HUES6 (cell line): ENCODE data around the gene RIMS4.

ENCODE experiments used
- H3K27ac ChIP-seq: 2 replicates; pipeline ENCODE4 v1.7.0; 2013; ENCODE audit warnings: low read depth, mild to moderate bottlenecking, low read length, inconsistent platforms
- H3K27me3 ChIP-seq: 2 replicates; pipeline ENCODE4 v1.6.1; 2013; ENCODE audit warnings: low read length; ENCODE audit not compliant: control insufficient read depth, insufficient read depth
- H3K36me3 ChIP-seq: 2 replicates; pipeline ENCODE4 v1.6.1; 2013; ENCODE audit warnings: low read length; ENCODE audit not compliant: control insufficient read depth, insufficient read depth
- H3K4me1 ChIP-seq: 2 replicates; pipeline ENCODE4 v1.6.1; 2013; ENCODE audit warnings: low read length; ENCODE audit not compliant: control insufficient read depth, insufficient read depth
- H3K4me3 ChIP-seq: 2 replicates; pipeline ENCODE4 v1.5.1; 2013; ENCODE audit warnings: low read depth, low read length
- H3K9ac ChIP-seq: one replicate; pipeline ENCODE4 v1.6.1; 2013; ENCODE audit warnings: mild to moderate bottlenecking, low read length
- H3K9me3 ChIP-seq: 2 replicates; pipeline ENCODE4 v1.6.1; 2013; ENCODE audit warnings: low read depth, low read length; ENCODE audit not compliant: control insufficient read depth, insufficient read depth

Gene RIMS4

DNA sequence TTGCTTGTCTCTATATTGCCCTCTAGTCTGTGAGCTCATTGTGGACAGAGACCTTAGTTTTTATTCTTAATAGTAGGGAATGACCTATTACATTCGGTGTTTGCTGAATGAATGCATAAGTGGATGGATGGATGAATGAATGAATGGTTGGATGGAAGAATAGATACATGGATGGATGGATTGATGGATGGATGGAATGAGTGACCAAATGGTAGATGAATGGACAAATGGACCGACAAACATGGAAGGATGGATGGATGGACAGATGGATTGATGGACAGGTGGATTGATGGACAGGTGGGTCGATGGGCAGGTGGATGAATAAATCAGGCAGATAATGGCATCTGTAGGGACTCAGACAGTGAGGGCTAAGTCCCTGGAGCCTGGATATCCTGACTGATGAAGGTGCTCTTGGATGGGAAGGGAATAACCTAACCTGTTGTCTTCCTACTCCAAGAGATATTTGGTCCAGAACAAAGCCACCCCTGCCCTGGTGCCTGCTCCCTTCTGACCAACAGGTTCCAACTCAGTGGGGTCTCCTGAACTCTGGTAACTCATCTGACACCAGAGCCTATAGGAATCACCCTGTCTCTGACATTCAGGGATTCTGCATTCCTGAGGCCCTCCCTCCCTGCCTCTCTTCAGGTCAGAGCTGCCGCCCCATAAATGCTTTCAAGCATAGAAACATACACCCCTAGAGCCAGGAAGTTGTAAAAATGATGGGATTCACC lies 104.8 kb downstream of the RIMS4 start:
- Histone ChIP-seq H3K36me3 (no peaks in the 10 kb centered on the region), H3K9me3 (no peaks in the 10 kb centered on the region), H3K9ac (no peak overlapping the region), H3K4me3 (no peak overlapping the region), H3K4me1 (peaks cover 13% of the 10 kb centered on the region), H3K27ac (no peak overlapping the region), H3K27me3 (no peaks in the 10 kb centered on the region)

DNA sequence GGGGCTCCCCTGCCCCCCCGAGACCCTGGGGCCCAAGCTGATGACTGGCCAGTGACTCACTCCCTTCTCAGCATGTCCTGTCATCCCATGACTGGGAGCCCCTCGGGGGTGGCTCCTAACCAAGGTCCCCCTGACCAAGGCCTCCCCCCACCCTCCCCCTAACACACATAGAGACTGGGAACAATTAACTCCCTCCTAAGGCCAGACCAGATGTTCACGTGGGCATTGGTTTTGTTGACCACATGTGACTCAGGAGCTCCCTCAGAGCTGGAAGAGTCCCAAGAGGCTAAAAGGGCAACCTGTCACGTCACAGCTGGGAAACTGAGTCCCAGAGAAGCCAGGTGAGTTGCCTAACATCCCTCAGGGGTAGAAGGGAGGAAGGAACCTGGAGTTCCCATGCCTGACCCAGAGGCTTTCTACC lies 105.8 kb downstream of the RIMS4 start:
- H3K4me3 ChIP-seq = no peak overlapping the region
- no peaks in the 10 kb centered on the region for H3K9me3 ChIP-seq
- H3K9ac ChIP-seq = no peak overlapping the region
- no peaks in the 10 kb centered on the region for H3K36me3 ChIP-seq
- peaks cover 14% of the 10 kb centered on the region for H3K4me1 ChIP-seq
- H3K27ac ChIP-seq = no peak overlapping the region
- no peaks in the 10 kb centered on the region for H3K27me3 ChIP-seq

DNA sequence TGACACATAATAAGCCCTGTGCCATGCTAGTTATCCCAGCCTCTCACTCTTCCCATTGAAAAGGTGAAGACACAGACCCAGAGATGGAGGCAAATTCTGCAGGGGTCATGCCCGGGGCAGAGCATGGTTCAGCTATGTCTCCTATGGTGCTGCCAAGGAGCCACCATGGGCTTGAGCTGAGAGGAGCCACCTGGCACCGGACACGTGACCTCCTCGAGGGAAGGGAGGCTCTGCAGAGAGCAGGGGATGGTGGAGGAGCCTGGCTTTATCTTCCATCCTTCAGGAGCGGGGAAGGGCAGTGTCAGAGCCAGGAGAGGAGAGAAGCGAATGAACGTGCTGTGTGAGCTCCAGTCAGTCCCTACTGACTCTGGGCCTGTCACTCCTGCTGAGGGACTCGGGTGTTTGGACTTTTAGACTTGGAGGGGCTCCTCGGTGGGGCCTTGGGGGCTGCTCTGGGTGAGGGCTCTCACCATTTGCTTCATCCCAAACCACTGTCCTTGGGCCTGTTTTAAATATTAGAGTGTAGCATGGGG lies 106.3 kb downstream of the RIMS4 start:
- no peak overlapping the region for H3K9ac ChIP-seq
- no peak overlapping the region for H3K4me3 ChIP-seq
- H3K36me3 ChIP-seq = no peaks in the 10 kb centered on the region
- H3K27ac ChIP-seq = no peak overlapping the region
- no peaks in the 10 kb centered on the region for H3K9me3 ChIP-seq
- peaks cover 14% of the 10 kb centered on the region for H3K4me1 ChIP-seq
- H3K27me3 ChIP-seq = no peaks in the 10 kb centered on the region

DNA sequence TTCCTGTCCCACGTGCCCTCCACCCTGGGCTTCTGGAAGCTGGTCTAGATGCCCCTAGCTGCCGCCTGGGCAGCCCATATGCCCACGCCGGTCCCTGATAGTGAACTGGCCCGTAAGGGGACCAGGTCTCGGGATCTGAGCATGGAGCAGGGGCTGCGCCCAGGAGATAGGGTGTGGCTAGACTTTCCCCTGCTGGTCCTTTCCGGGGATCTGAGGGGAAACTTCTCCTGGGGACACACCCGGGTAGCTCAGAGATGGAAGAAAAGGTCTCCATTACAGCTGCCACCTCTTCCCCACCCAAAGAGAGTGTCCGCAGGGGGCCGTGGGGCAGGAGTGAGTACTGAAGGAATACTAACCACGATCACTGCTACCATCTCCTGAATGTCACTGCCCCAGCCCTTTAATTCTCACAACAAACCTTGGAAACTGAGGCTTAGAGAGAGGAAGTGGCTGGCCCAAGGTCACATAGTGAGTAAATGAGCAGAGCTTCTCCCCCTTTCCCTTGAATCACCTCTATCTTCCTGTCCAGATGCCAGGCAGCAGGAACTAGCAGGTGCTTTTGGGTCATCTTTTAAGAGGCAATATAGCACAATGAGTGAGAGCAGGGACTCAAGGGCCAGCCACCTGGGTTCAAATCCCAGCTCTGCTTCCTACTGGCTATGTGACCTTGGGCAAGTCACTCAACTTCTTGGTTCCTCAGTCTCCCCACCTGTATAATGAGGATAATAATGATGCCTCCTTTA lies 107.0 kb downstream of the RIMS4 start:
- no peaks in the 10 kb centered on the region for H3K27me3 ChIP-seq
- H3K36me3 ChIP-seq = no peaks in the 10 kb centered on the region
- no peak overlapping the region for H3K27ac ChIP-seq
- peaks cover 14% of the 10 kb centered on the region for H3K4me1 ChIP-seq
- no peak overlapping the region for H3K4me3 ChIP-seq
- H3K9me3 ChIP-seq = no peaks in the 10 kb centered on the region
- H3K9ac ChIP-seq = no peak overlapping the region

DNA sequence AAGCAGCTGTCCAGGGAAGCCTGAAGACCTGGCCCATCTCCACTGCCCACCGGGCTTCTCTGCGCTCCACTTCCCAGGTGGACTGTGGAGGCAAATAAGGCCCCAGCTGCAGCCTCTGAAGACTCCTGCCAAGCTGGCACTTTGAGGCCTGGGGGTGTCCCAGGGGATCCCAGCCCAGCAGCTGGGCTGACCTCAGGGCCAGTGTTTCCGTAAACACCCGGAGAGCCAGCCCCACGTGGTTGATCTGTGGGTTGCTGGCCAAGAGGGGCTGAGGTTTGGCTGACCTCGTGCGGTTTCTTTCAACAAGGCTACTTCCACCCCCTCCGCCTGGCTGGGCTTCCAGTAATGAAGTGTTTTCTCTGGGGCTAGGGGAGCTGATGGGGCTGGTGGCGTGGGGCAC lies 107.6 kb downstream of the RIMS4 start:
- Histone ChIP-seq H3K9ac (no peak overlapping the region), H3K36me3 (no peaks in the 10 kb centered on the region), H3K27me3 (no peaks in the 10 kb centered on the region), H3K4me1 (peaks cover 14% of the 10 kb centered on the region), H3K4me3 (no peak overlapping the region), H3K9me3 (no peaks in the 10 kb centered on the region), H3K27ac (no peak overlapping the region)

DNA sequence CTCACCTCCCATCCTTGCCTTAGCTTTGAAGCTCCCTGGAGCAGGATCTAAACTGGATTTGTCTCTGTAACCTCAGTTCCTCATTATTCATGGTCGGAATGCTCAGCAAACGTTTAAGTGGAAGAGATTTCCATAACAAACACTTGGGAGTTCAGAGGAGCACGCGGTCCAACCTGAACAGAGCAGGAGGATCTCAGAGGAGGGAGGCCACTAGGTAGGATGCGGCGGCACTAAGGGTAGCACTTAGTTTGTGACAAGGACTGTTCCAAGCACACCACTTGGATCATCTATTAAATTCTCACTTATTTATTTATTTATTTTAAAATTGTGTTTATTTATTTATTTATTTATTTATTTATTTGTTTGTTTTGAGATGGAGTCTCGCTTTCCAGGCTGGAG lies 108.5 kb downstream of the RIMS4 start:
- Histone ChIP-seq H3K4me3 (no peak overlapping the region), H3K36me3 (no peaks in the 10 kb centered on the region), H3K9me3 (no peaks in the 10 kb centered on the region), H3K27me3 (no peaks in the 10 kb centered on the region), H3K9ac (no peak overlapping the region), H3K27ac (no peak overlapping the region), H3K4me1 (peaks cover 14% of the 10 kb centered on the region)
